ENCODE data around the gene PDCD6IP. TPM values are rescaled to one million over a fixed set of nuclear protein-coding genes. Genes with fewer than 3 reads are reported as not detected.
A peak's percentile ranks its signal among the peaks of the same experiment; 100 is the strongest.

PDCD6IP gene
- total and polyA plus RNA-seq, 12 donors, result 38.2 to 246 (median 116) TPM

- no peaks in the 10 kb centered on the region for H3K36me3 ChIP-seq (replicated peaks in 1 of 2)
- no peak overlapping the region for H3K4me3 ChIP-seq
- 93 to 98% (median 96%) methylated on average over 3 of the region's 3 CpGs for WGBS, 4 donors
- TF ChIP-seq CTCF (IDR thresholded peaks at IDR 0.05) (no peak), POLR2A (IDR thresholded peaks at IDR 0.05) (no peak)
- no peaks in the 10 kb centered on the region for H3K27me3 ChIP-seq
- H3K9me3 ChIP-seq (replicated peaks in 1 of 3), result no peaks in the 10 kb centered on the region
- DNase-seq, result no peak
- H3K4me1 ChIP-seq (replicated peaks in 1 of 2), result peaks cover 24 to 26% of the 10 kb centered on the region in 2 donors
- intact Hi-C loops (cut with DNase I), result no loop called here
- H3K27ac ChIP-seq, result no peak overlapping the region
These were observed 2.4 kb upstream of the PDCD6IP start for GRCh38 chr3:33795856-33796536.

GRCh38 chr3:33798113-33798417, 365 bp upstream of the PDCD6IP start:
- TF ChIP-seq POLR2A (IDR thresholded peaks at IDR 0.05) (no peak), CTCF (IDR thresholded peaks at IDR 0.05) (peak in 1 of 6 experiments; percentile 6)

GRCh38 chr3:33799202-33799551, 747 bp downstream of the PDCD6IP start:
- Histone ChIP-seq H3K4me3 (peak overlapping the region; percentile 47 to 95 (median 66)), H3K36me3 (replicated peaks in 1 of 2) (no peaks in the 10 kb centered on the region), H3K9me3 (replicated peaks in 1 of 3) (no peaks in the 10 kb centered on the region), H3K27ac (peak overlapping the region; percentile 89 to 99 (median 95)), H3K27me3 (no peaks in the 10 kb centered on the region), H3K4me1 (replicated peaks in 1 of 2) (peaks cover 28 to 38% of the 10 kb centered on the region in 2 donors)
- 7 to 18% (median 12%) methylated on average over 3 of the region's 3 CpGs for WGBS, 4 donors
- DNase-seq, result no peak
- intact Hi-C loops (cut with DNase I), result no loop called here
- TF ChIP-seq POLR2A (IDR thresholded peaks at IDR 0.05) (no peak), CTCF (IDR thresholded peaks at IDR 0.05) (no peak)

More at GRCh38 chr3:33798113-33798417, 365 bp upstream of the PDCD6IP start:
- Histone ChIP-seq H3K9me3 (replicated peaks in 1 of 3) (no peaks in the 10 kb centered on the region), H3K36me3 (replicated peaks in 1 of 2) (no peaks in the 10 kb centered on the region), H3K27me3 (no peaks in the 10 kb centered on the region), H3K4me3 (peak overlapping the region in 3 of 4 donors; percentile 64 to 95 (median 69)), H3K27ac (peak overlapping the region in 4 of 5 donors; percentile 89 to 99 (median 96)), H3K4me1 (replicated peaks in 1 of 2) (peaks cover 28 to 38% of the 10 kb centered on the region in 2 donors)
- intact Hi-C loops (cut with DNase I), result no loop called here
- 0 to 1% (median 1%) methylated on average over 9 of the region's 9 CpGs for WGBS, 4 donors
- peak in 1 of 7 donors; percentile 28 for DNase-seq

- peaks cover 19 to 46% of the 10 kb centered on the region in 2 donors for H3K4me1 ChIP-seq (replicated peaks in 1 of 2)
- H3K27me3 ChIP-seq, result no peaks in the 10 kb centered on the region
- H3K9me3 ChIP-seq (replicated peaks in 1 of 3), result no peaks in the 10 kb centered on the region
- H3K27ac ChIP-seq, result no peak overlapping the region
- no peak overlapping the region for H3K4me3 ChIP-seq
- intact Hi-C loops (cut with DNase I), result no loop called here
- TF ChIP-seq POLR2A (IDR thresholded peaks at IDR 0.05), result no peak
- 92 to 96% (median 93%) methylated on average over 1 of the region's 1 CpG for WGBS, 4 donors
- no peaks in the 10 kb centered on the region for H3K36me3 ChIP-seq (replicated peaks in 1 of 2)
- no peak for DNase-seq
These were observed 4.8 kb downstream of the PDCD6IP start for GRCh38 chr3:33803252-33803651.

All from adrenal gland (tissue), 12 donors.